ENCODE data around the gene C3orf20.

The C3orf20 gene

DNA sequence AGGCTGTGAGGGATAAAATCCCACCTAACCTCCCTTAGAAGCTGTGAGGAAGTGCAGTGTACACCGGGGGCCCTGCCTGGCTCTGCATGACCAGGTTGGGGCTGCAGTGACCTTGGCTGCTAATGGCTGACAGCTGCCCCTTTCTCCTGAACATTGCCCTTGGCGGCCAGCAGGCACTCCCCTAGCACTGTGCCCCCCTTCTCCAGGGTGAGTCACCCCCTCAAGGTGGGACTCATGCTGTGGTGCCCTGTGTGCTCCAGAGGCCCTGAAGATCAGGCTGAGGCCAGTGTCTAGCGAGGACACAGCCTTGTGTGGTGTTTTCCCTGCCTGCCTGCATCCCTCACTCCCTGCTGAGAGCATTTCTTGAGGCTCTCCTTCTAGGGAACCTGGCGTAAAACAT lies 122.8 kb downstream of the C3orf20 start:
- TF ChIP-seq ZFP3 (CRISPR knock-in tag; IDR thresholded peaks at IDR 0.05) (no peak), ESRRG (CRISPR knock-in tag; IDR thresholded peaks at IDR 0.05) (no peak)
- ATAC-seq = no peak

DNA sequence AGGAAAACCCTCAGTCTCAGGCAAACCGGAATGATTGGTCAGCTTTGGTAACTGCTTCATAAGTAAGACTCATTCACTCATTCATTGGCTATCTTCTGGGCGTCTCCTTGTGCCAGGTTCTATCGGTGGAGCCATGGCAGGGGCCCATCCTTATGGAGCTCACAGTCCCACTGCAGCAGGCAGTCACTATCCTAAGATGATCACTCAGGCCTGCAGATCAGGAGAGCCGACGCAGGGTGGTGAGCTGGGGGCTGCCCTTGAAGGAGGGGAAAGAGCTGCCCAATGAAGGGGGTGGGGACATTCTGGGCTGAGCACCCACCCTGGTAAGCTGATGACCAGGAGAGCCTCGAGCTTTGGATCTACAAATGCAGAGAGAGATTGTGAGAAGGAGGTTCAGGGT lies 123.3 kb downstream of the C3orf20 start:
- ATAC-seq = no peak
- TF ChIP-seq BACH2 (CRISPR knock-in tag; IDR thresholded peaks at IDR 0.05; ENCODE audit: borderline replicate concordance) (no peak), TOX (CRISPR knock-in tag; IDR thresholded peaks at IDR 0.05; ENCODE audit: borderline replicate concordance) (no peak), CSDC2 (CRISPR knock-in tag; IDR thresholded peaks at IDR 0.05) (no peak), ZNF70 (CRISPR knock-in tag; IDR thresholded peaks at IDR 0.05) (no peak), OSR1 (CRISPR knock-in tag; IDR thresholded peaks at IDR 0.05) (no peak)
- TF ChIP-seq, protein P1, sequence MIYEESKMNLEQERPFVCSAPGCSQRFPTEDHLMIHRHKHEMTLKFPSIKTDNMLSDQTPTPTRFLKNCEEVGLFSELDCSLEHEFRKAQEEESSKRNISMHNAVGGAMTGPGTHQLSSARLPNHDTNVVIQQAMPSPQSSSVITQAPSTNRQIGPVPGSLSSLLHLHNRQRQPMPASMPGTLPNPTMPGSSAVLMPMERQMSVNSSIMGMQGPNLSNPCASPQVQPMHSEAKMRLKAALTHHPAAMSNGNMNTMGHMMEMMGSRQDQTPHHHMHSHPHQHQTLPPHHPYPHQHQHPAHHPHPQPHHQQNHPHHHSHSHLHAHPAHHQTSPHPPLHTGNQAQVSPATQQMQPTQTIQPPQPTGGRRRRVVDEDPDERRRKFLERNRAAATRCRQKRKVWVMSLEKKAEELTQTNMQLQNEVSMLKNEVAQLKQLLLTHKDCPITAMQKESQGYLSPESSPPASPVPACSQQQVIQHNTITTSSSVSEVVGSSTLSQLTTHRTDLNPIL (CRISPR knock-in tag; IDR thresholded peaks at IDR 0.05; ENCODE audit: low read depth) = no peak

DNA sequence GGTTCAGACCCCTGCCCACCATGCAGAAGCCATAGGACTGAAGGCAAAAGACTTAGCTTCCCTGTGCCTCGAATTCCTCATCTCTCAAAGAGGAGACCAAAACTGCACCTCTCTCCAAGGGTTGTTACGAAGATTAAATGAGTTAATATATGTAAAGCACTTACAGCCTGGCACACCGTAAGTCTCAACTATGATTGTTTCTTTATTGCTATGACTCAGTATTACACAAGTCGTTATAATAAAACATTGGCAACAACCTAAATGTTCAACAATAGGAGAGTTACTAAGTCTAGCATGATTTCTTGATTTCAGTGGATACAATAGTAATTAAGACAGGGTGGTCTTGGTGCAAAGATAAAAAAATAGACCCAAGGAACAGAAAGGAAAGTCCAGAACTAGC lies 124.2 kb downstream of the C3orf20 start:
- ATAC-seq = no peak
- TF ChIP-seq, protein P2, sequence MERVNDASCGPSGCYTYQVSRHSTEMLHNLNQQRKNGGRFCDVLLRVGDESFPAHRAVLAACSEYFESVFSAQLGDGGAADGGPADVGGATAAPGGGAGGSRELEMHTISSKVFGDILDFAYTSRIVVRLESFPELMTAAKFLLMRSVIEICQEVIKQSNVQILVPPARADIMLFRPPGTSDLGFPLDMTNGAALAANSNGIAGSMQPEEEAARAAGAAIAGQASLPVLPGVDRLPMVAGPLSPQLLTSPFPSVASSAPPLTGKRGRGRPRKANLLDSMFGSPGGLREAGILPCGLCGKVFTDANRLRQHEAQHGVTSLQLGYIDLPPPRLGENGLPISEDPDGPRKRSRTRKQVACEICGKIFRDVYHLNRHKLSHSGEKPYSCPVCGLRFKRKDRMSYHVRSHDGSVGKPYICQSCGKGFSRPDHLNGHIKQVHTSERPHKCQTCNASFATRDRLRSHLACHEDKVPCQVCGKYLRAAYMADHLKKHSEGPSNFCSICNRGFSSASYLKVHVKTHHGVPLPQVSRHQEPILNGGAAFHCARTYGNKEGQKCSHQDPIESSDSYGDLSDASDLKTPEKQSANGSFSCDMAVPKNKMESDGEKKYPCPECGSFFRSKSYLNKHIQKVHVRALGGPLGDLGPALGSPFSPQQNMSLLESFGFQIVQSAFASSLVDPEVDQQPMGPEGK (CRISPR knock-in tag; IDR thresholded peaks at IDR 0.05; ENCODE audit: borderline replicate concordance) = no peak
- TF ChIP-seq BACH2 (CRISPR knock-in tag; IDR thresholded peaks at IDR 0.05; ENCODE audit: borderline replicate concordance) (no peak), ZC3H10 (CRISPR knock-in tag; IDR thresholded peaks at IDR 0.05) (no peak), RARB (CRISPR knock-in tag; IDR thresholded peaks at IDR 0.05) (no peak), ZNF70 (CRISPR knock-in tag; IDR thresholded peaks at IDR 0.05) (no peak), ZFP3 (CRISPR knock-in tag; IDR thresholded peaks at IDR 0.05) (no peak), ISL1 (CRISPR knock-in tag; IDR thresholded peaks at IDR 0.05) (no peak), CSDC2 (CRISPR knock-in tag; IDR thresholded peaks at IDR 0.05) (no peak), ARNTL (CRISPR knock-in tag; IDR thresholded peaks at IDR 0.05; ENCODE audit: borderline replicate concordance, low read depth) (no peak)

DNA sequence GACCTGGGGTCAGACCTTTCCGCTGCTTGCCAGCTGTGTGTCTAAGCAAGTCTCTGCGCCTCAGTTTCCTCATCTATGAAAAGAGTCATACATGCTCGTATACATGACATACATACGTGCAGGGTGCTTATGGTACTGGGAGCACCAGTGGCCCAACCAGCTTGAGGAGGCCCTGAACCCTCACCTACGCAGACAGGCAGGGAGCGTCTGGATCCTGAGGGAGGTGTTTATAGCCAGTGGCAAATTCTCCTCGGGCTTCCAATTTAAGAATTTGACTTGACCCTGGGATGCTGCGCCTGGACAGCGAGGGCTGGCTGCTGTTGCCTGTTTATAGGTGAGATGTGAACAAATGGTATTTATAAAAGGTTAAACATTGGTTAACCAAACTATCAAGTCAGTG lies 126.1 kb downstream of the C3orf20 start:
- no peak for ATAC-seq
- TF ChIP-seq BACH2 (CRISPR knock-in tag; IDR thresholded peaks at IDR 0.05; ENCODE audit: borderline replicate concordance) = no peak
- TF ChIP-seq ZNF8 (CRISPR knock-in tag; IDR thresholded peaks at IDR 0.05) = no peak
- no peak for TF ChIP-seq PPARA (CRISPR knock-in tag; IDR thresholded peaks at IDR 0.05; ENCODE audit: borderline replicate concordance)
- TF ChIP-seq, protein P1 (CRISPR knock-in tag; IDR thresholded peaks at IDR 0.05; ENCODE audit: low read depth) = no peak
- TF ChIP-seq, protein P3, sequence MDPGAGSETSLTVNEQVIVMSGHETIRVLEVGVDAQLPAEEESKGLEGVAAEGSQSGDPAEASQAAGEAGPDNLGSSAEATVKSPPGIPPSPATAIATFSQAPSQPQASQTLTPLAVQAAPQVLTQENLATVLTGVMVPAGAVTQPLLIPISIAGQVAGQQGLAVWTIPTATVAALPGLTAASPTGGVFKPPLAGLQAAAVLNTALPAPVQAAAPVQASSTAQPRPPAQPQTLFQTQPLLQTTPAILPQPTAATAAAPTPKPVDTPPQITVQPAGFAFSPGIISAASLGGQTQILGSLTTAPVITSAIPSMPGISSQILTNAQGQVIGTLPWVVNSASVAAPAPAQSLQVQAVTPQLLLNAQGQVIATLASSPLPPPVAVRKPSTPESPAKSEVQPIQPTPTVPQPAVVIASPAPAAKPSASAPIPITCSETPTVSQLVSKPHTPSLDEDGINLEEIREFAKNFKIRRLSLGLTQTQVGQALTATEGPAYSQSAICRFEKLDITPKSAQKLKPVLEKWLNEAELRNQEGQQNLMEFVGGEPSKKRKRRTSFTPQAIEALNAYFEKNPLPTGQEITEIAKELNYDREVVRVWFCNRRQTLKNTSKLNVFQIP (CRISPR knock-in tag; IDR thresholded peaks at IDR 0.05; ENCODE audit: borderline replicate concordance, low read depth) = no peak
- no peak for TF ChIP-seq ZFP30 (CRISPR knock-in tag; IDR thresholded peaks at IDR 0.05)
- TF ChIP-seq SNAI2 (CRISPR knock-in tag; IDR thresholded peaks at IDR 0.05) = no peak
- TF ChIP-seq ESRRG (CRISPR knock-in tag; IDR thresholded peaks at IDR 0.05) = no peak
- no peak for TF ChIP-seq ZC3H10 (CRISPR knock-in tag; IDR thresholded peaks at IDR 0.05)
- TF ChIP-seq TOX (CRISPR knock-in tag; IDR thresholded peaks at IDR 0.05; ENCODE audit: borderline replicate concordance) = no peak

DNA sequence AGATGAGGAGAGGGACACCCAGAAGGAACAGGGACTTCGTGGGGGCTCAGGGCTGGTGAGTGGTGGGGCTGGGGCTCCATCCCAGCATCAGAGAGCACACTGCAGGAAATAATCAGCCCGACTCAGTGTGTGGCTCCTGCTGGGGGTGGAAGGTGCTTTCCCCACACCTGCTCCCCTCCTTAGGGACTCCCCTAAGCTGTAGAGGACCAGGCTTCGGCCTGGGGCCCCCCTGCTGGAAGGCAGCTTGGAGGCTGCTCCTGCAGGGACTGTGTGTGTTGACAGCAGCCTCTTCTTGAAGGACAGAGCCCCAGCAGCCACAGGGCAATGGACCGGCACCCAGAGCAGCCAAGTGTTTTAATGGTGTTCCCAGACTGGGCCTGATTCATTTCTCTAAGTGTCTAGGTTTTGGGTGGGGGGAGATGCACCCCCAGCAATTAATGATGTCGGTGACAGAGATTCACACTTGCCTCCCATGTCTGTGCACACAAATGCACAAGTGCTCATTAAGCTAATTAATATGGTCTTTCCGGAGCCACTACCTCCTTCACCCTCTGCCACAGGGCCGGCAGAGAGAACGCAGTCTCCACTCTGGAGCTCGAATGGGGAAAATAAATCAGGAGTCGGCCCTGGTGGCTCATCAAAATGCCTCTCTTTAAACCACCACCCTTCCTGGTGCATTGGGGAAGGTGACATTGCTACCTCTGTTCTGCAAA lies 126.9 kb downstream of the C3orf20 start:
- ATAC-seq = no peak
- TF ChIP-seq, protein P4, sequence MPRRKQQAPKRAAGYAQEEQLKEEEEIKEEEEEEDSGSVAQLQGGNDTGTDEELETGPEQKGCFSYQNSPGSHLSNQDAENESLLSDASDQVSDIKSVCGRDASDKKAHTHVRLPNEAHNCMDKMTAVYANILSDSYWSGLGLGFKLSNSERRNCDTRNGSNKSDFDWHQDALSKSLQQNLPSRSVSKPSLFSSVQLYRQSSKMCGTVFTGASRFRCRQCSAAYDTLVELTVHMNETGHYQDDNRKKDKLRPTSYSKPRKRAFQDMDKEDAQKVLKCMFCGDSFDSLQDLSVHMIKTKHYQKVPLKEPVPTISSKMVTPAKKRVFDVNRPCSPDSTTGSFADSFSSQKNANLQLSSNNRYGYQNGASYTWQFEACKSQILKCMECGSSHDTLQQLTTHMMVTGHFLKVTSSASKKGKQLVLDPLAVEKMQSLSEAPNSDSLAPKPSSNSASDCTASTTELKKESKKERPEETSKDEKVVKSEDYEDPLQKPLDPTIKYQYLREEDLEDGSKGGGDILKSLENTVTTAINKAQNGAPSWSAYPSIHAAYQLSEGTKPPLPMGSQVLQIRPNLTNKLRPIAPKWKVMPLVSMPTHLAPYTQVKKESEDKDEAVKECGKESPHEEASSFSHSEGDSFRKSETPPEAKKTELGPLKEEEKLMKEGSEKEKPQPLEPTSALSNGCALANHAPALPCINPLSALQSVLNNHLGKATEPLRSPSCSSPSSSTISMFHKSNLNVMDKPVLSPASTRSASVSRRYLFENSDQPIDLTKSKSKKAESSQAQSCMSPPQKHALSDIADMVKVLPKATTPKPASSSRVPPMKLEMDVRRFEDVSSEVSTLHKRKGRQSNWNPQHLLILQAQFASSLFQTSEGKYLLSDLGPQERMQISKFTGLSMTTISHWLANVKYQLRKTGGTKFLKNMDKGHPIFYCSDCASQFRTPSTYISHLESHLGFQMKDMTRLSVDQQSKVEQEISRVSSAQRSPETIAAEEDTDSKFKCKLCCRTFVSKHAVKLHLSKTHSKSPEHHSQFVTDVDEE (CRISPR knock-in tag; IDR thresholded peaks at IDR 0.05) = no peak
- no peak for TF ChIP-seq PPARA (CRISPR knock-in tag; IDR thresholded peaks at IDR 0.05; ENCODE audit: borderline replicate concordance)
- TF ChIP-seq, protein P5, sequence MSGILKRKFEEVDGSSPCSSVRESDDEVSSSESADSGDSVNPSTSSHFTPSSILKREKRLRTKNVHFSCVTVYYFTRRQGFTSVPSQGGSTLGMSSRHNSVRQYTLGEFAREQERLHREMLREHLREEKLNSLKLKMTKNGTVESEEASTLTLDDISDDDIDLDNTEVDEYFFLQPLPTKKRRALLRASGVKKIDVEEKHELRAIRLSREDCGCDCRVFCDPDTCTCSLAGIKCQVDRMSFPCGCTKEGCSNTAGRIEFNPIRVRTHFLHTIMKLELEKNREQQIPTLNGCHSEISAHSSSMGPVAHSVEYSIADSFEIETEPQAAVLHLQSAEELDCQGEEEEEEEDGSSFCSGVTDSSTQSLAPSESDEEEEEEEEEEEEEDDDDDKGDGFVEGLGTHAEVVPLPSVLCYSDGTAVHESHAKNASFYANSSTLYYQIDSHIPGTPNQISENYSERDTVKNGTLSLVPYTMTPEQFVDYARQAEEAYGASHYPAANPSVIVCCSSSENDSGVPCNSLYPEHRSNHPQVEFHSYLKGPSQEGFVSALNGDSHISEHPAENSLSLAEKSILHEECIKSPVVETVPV (CRISPR knock-in tag; IDR thresholded peaks at IDR 0.05) = no peak
- no peak for TF ChIP-seq SNAI2 (CRISPR knock-in tag; IDR thresholded peaks at IDR 0.05)
- no peak for TF ChIP-seq ZFP3 (CRISPR knock-in tag; IDR thresholded peaks at IDR 0.05)
- TF ChIP-seq, protein P2 (CRISPR knock-in tag; IDR thresholded peaks at IDR 0.05; ENCODE audit: borderline replicate concordance) = no peak
- no peak for TF ChIP-seq ESRRG (CRISPR knock-in tag; IDR thresholded peaks at IDR 0.05)
- no peak for TF ChIP-seq ZNF8 (CRISPR knock-in tag; IDR thresholded peaks at IDR 0.05)
- no peak for TF ChIP-seq ARNTL (CRISPR knock-in tag; IDR thresholded peaks at IDR 0.05; ENCODE audit: borderline replicate concordance, low read depth)
- TF ChIP-seq ZNF70 (CRISPR knock-in tag; IDR thresholded peaks at IDR 0.05) = no peak
- TF ChIP-seq ISL1 (CRISPR knock-in tag; IDR thresholded peaks at IDR 0.05) = no peak
